Body of pancreas (tissue), 4 donors: ENCODE measurements around the gene ABHD4. TPM values are rescaled to one million over a fixed set of nuclear protein-coding genes. Genes with fewer than 3 reads are reported as not detected.

Source experiments
- ATAC-seq: fragments of 150-250 bp; one replicate; pipeline ENCODE4 v1.9.1; 2016
- DNase-seq, 4 donors: peaks; one replicate each; pipeline ENCODE4 v3.0.0-alpha.2; 2019
- H3K27ac ChIP-seq, 4 donors: fragments of 200-600 bp; sonication (generic); 1 replicate in 3 of 4; 2 replicates in 1 of 4; pipeline versions ENCODE4 v1.5.1 to v1.6.1; 2016 to 2019; ENCODE audit warnings: mild to moderate bottlenecking in 1 of 4, mixed read lengths in 1 of 4, moderate library complexity in 1 of 4
- H3K27me3 ChIP-seq, 2 donors: fragments of 200-600 bp; sonication (generic); one replicate each; pipeline ENCODE4 v1.6.0; 2016; ENCODE audit warnings: mild to moderate bottlenecking in 1 of 2
- H3K36me3 ChIP-seq, 2 donors: fragments of 200-600 bp; sonication (generic); replicated peaks in 1 of 2; 2 replicates each; pipeline ENCODE4 v1.5.1; 2016; ENCODE audit warnings: low read depth in 2 of 2; ENCODE audit not compliant: insufficient read depth in 1 of 2
- H3K4me1 ChIP-seq: fragments of 200-600 bp; sonication (generic); one replicate; pipeline ENCODE4 v1.6.0; 2016
- H3K4me3 ChIP-seq, 2 donors: fragments of 200-600 bp; sonication (generic); 1 replicate in 1 of 2; 2 replicates in 1 of 2; pipeline ENCODE4 v1.5.1; 2016 to 2019
- H3K9me3 ChIP-seq, 3 donors: fragments of 200-600 bp; sonication (generic); 1 replicate in 2 of 3; 2 replicates in 1 of 3; pipeline ENCODE4 v1.5.1; 2016
- POLR2A ChIP-seq, 3 donors: fragments of 450-650 bp; IDR thresholded peaks; one replicate each; pipeline ENCODE4 v1.6.1; 2016; ENCODE audit warnings: antibody characterized with exemption in 3 of 3, mild to moderate bottlenecking in 2 of 3
- WGBS, 2 donors: methylation state at CpG; one replicate each; pipeline ENCODE4 v1.1.5; 2017; 5-methylcytosine and 5-hydroxymethylcytosine counted together
- intact Hi-C: fragments of 100-400 bp; cut with DNase I; formaldehyde crosslinking; loops from one replicate; pipeline ENCODE4 v1.15.1; 2023
- total RNA-seq, 2 donors: library from RNA; depleted of rRNA; stranded (reverse); fragments of >200 nt; gene quantifications; one replicate each; pipeline ENCODE4 v1.1.0, GENCODE V29; 2016
- TF ChIP-seq, protein P1 (sequence below), 7 experiments: fragments of 450-650 bp in 4 of 7; fragments of 200-600 bp in 3 of 7; sonication (generic) in 3 of 7; IDR thresholded peaks; one replicate each; pipeline ENCODE4 v1.5.1; 2016 to 2019; ENCODE audit warnings: antibody characterized with exemption in 7 of 7

Gene ABHD4, protein sequence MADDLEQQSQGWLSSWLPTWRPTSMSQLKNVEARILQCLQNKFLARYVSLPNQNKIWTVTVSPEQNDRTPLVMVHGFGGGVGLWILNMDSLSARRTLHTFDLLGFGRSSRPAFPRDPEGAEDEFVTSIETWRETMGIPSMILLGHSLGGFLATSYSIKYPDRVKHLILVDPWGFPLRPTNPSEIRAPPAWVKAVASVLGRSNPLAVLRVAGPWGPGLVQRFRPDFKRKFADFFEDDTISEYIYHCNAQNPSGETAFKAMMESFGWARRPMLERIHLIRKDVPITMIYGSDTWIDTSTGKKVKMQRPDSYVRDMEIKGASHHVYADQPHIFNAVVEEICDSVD
- 10 to 100 TPM; 11.9 to 28.3 TPM for total RNA-seq

DNA sequence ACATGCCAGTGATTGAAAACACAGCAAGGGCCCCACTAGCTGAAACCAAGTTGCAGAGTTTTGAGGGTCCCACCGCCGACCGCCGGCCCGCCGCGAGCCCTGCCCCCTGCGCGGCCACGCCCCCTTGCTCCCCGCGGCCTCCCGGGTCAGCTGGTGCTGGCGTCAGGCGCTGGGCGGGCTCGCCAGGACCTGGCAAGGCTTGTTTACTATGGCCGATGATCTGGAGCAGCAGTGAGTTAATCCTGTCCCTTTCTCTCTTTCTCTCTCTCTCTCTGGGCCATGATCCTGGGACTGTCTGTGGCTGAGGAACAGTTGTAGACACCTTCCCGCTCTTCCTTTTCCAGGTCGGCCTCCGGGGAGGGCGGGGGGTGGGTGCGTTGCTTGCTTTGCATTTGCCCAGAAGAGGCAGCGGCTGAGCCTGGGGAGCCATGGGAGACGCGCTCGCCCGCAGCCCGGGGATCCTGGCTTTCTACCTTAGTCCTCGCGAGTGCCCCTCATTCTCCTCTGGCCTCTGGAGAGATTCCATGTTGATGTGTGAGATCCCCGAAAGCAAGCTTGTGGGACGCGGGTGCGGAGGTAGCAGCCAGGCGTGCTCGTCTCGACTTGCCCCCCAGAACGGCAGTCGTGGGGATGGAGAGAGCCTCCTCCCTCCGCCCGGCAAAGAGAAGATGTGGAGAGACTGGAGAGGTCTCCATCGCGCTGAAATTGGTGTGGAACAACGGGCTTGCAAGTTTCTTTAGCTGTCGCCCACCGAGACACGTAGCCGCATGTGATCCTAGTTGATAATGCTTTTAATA, at the start of gene ABHD4:
Gene ABHD4 (plus strand): TSS at position 202 of the 797 bp plus-strand sequence. CDS start 7 bp downstream, at position 209.
- Histone ChIP-seq H3K36me3 (peaks cover 0 to 1% of the 10 kb centered on the region in 2 donors), H3K4me3 (peak within 1 kb of the TSS; percentile 45 to 75), H3K27me3 (no peaks in the 10 kb centered on the region), H3K27ac (peak within 1 kb of the TSS; percentile 88 to 94 (median 91)), H3K9me3 (no peaks in the 10 kb centered on the region), H3K4me1 (peaks cover 21% of the 10 kb centered on the region)
- TF ChIP-seq POLR2A (IDR thresholded peaks at IDR 0.05) = peak; percentile 74 to 88 (median 86)
- TF ChIP-seq, protein P1, sequence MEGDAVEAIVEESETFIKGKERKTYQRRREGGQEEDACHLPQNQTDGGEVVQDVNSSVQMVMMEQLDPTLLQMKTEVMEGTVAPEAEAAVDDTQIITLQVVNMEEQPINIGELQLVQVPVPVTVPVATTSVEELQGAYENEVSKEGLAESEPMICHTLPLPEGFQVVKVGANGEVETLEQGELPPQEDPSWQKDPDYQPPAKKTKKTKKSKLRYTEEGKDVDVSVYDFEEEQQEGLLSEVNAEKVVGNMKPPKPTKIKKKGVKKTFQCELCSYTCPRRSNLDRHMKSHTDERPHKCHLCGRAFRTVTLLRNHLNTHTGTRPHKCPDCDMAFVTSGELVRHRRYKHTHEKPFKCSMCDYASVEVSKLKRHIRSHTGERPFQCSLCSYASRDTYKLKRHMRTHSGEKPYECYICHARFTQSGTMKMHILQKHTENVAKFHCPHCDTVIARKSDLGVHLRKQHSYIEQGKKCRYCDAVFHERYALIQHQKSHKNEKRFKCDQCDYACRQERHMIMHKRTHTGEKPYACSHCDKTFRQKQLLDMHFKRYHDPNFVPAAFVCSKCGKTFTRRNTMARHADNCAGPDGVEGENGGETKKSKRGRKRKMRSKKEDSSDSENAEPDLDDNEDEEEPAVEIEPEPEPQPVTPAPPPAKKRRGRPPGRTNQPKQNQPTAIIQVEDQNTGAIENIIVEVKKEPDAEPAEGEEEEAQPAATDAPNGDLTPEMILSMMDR (IDR thresholded peaks at IDR 0.05) = no peak
- intact Hi-C loops = no loop called here
- WGBS, 2 donors = 0 to 1% methylated on average over 28 to 49 of the region's 49 CpGs
- peak; percentile 94 for ATAC-seq
- peak; percentile 83 to 90 (median 86) for DNase-seq

DNA sequence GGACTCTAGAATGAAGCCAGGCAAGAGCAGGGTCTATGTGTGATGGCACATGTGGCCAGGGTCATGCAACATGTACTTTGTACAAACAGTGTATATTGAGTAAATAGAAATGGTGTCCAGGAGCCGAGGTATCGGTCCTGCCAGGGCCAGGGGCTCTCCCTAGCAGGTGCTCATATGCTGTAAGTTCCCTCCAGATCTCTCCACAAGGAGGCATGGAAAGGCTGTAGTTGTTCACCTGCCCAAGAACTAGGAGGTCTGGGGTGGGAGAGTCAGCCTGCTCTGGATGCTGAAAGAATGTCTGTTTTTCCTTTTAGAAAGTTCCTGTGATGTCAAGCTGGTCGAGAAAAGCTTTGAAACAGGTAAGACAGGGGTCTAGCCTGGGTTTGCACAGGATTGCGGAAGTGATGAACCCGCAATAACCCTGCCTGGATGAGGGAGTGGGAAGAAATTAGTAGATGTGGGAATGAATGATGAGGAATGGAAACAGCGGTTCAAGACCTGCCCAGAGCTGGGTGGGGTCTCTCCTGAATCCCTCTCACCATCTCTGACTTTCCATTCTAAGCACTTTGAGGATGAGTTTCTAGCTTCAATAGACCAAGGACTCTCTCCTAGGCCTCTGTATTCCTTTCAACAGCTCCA, 48.7 kb upstream of the ABHD4 start:
- ATAC-seq (no peak), DNase-seq (no peak)
- 62 to 73% methylated on average over 6 of the region's 6 CpGs for WGBS, 2 donors
- Histone ChIP-seq H3K9me3 (no peaks in the 10 kb centered on the region), H3K36me3 (no peaks in the 10 kb centered on the region), H3K27me3 (no peaks in the 10 kb centered on the region), H3K4me3 (no peak overlapping the region), H3K27ac (no peak overlapping the region), H3K4me1 (peaks cover 14% of the 10 kb centered on the region)
- TF ChIP-seq POLR2A (IDR thresholded peaks at IDR 0.05) = no peak
- TF ChIP-seq, protein P1 (IDR thresholded peaks at IDR 0.05) = no peak
- intact Hi-C loops = no loop called here

DNA sequence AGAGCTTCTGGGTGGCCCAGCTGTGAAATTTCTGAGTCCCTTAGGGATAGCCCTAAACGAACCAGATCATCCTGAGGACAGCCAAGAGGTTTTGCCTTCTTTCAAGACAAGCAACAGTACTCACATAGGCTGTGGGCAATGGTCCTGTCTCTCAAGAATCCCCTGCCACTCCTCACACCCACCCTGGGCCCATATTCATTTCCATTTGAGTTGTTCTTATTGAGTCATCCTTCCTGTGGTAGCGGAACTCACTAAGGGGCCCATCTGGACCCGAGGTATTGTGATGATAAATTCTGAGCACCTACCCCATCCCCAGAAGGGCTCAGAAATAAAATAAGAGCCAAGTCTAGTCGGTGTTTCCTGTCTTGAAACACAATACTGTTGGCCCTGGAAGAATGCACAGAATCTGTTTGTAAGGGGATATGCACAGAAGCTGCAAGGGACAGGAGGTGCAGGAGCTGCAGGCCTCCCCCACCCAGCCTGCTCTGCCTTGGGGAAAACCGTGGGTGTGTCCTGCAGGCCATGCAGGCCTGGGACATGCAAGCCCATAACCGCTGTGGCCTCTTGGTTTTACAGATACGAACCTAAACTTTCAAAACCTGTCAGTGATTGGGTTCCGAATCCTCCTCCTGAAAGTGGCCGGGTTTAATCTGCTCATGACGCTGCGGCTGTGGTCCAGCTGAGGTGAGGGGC, 48.0 kb upstream of the ABHD4 start:
- peaks cover 14% of the 10 kb centered on the region for H3K4me1 ChIP-seq
- ATAC-seq (no peak), DNase-seq (no peak)
- no peaks in the 10 kb centered on the region for H3K36me3 ChIP-seq
- no peak overlapping the region for H3K4me3 ChIP-seq
- no peaks in the 10 kb centered on the region for H3K9me3 ChIP-seq
- no peaks in the 10 kb centered on the region for H3K27me3 ChIP-seq
- WGBS, 2 donors = 65 to 70% methylated on average over 10 to 11 of the region's 11 CpGs
- TF ChIP-seq POLR2A (IDR thresholded peaks at IDR 0.05) = no peak
- TF ChIP-seq, protein P1 (IDR thresholded peaks at IDR 0.05) = no peak
- intact Hi-C loops = loop anchor here (10.0 kb wide), 1 partner anchor 305 kb away; no protein-coding TSS in a partner anchor
- H3K27ac ChIP-seq = no peak overlapping the region

DNA sequence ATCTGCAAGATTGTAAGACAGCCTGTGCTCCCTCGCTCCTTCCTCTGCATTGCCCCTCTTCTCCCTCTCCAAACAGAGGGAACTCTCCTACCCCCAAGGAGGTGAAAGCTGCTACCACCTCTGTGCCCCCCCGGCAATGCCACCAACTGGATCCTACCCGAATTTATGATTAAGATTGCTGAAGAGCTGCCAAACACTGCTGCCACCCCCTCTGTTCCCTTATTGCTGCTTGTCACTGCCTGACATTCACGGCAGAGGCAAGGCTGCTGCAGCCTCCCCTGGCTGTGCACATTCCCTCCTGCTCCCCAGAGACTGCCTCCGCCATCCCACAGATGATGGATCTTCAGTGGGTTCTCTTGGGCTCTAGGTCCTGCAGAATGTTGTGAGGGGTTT, 46.5 kb upstream of the ABHD4 start:
- 43 to 54% methylated on average over 5 of the region's 5 CpGs for WGBS, 2 donors
- H3K4me1 ChIP-seq = peaks cover 16% of the 10 kb centered on the region

More for the DNA sequence above, 46.5 kb upstream of the ABHD4 start:
- DNase-seq (no peak), ATAC-seq (no peak)
- H3K27me3 ChIP-seq = no peaks in the 10 kb centered on the region
- no peak for TF ChIP-seq POLR2A (IDR thresholded peaks at IDR 0.05)
- TF ChIP-seq, protein P1 (IDR thresholded peaks at IDR 0.05) = no peak
- H3K9me3 ChIP-seq = no peaks in the 10 kb centered on the region
- no peak overlapping the region for H3K4me3 ChIP-seq
- intact Hi-C loops = loop anchor here (10.0 kb wide), 1 partner anchor 303 kb away; no protein-coding TSS in a partner anchor
- no peak overlapping the region for H3K27ac ChIP-seq
- no peaks in the 10 kb centered on the region for H3K36me3 ChIP-seq
